MM.1S (cell line): ENCODE data around the gene GIT1.

ENCODE experiments used
- DNase-seq: peaks from one replicate; pipeline ENCODE4 v3.0.0-alpha.2; 2015
- H2AFZ ChIP-seq: fragments of 300-600 bp; sonication (generic); 2 replicates; pipeline ENCODE4 v1.6.0; 2016; ENCODE audit warnings: antibody characterized with exemption, low read length
- H3F3A ChIP-seq: fragments of 300-600 bp; sonication (generic); 2 replicates; pipeline ENCODE4 v1.6.1; 2016; ENCODE audit warnings: mild to moderate bottlenecking, antibody characterized with exemption, low read length, moderate library complexity, mixed read lengths; ENCODE audit not compliant: insufficient read depth
- H3K27ac ChIP-seq: fragments of 300-600 bp; sonication (generic); 2 replicates; pipeline ENCODE4 v1.5.1; 2016; ENCODE audit warnings: mild to moderate bottlenecking, low read length
- H3K27me3 ChIP-seq: fragments of 300-600 bp; sonication (generic); replicated peaks from 2 replicates; pipeline ENCODE4 v1.6.0; 2016; ENCODE audit warnings: low read length; ENCODE audit not compliant: insufficient read depth
- H3K36me3 ChIP-seq: fragments of 300-600 bp; sonication (generic); replicated peaks from 2 replicates; pipeline ENCODE4 v1.6.1; 2016; ENCODE audit warnings: mild to moderate bottlenecking, low read length, mixed read lengths; ENCODE audit not compliant: insufficient read depth
- H3K4me1 ChIP-seq: fragments of 300-600 bp; sonication (generic); 2 replicates; pipeline ENCODE4 v1.6.1; 2016; ENCODE audit warnings: low read length, mixed read lengths
- H3K4me2 ChIP-seq: fragments of 300-600 bp; sonication (generic); 2 replicates; pipeline ENCODE4 v1.6.0; 2016; ENCODE audit warnings: low read depth, low read length
- H3K4me3 ChIP-seq: fragments of 300-600 bp; sonication (generic); 2 replicates; pipeline ENCODE4 v1.5.1; 2016; ENCODE audit warnings: low read length, mixed read lengths
- H3K79me2 ChIP-seq: fragments of 300-600 bp; sonication (generic); 2 replicates; pipeline ENCODE4 v1.6.1; 2016; ENCODE audit warnings: mixed run types, low read length, mixed read lengths
- H3K9ac ChIP-seq: fragments of 300-600 bp; sonication (generic); 2 replicates; pipeline ENCODE4 v1.6.1; 2016; ENCODE audit warnings: low read length, mixed read lengths
- H3K9me2 ChIP-seq: fragments of 300-600 bp; sonication (generic); replicated peaks from 2 replicates; pipeline ENCODE4 v1.6.1; 2016; ENCODE audit warnings: mild to moderate bottlenecking, low read length, mixed read lengths; ENCODE audit not compliant: insufficient read depth
- H3K9me3 ChIP-seq: fragments of 300-600 bp; sonication (generic); replicated peaks from 2 replicates; pipeline ENCODE4 v1.6.1; 2016; ENCODE audit warnings: mild to moderate bottlenecking, low read length, mixed read lengths; ENCODE audit not compliant: insufficient read depth
- H4K20me1 ChIP-seq: fragments of 300-600 bp; sonication (generic); 2 replicates; pipeline ENCODE4 v1.6.1; 2016; ENCODE audit warnings: mild to moderate bottlenecking, low read length, moderate library complexity, mixed read lengths; ENCODE audit not compliant: insufficient read depth
- CTCF ChIP-seq: fragments of 300-600 bp; sonication (generic); IDR thresholded peaks from 2 replicates; pipeline ENCODE4 v1.5.1; 2016; ENCODE audit warnings: antibody characterized with exemption, low read length, mixed read lengths
- EZH2 ChIP-seq: fragments of 300-600 bp; sonication (generic); optimal IDR thresholded peaks from 2 replicates; pipeline ENCODE3; 2017; ENCODE audit warnings: low read depth, mild to moderate bottlenecking, antibody characterized with exemption, low read length, mixed read lengths
- EZH2phosphoT487 ChIP-seq: fragments of 300-600 bp; sonication (generic); IDR thresholded peaks from 2 replicates; pipeline ENCODE4 v1.6.1; 2018; ENCODE audit warnings: antibody characterized with exemption, low read length

Gene GIT1

GRCh38 chr17:29615492-29616299, 26.2 kb upstream of the GIT1 start:
- TF ChIP-seq CTCF (no peak), EZH2 (no peak)
- Histone ChIP-seq H3K4me1 (peaks cover 40% of the 10 kb centered on the region), H3K4me2 (peak overlapping the region; percentile 99), H3K9ac (no peak overlapping the region; the same call in 1 of the 2 replicates), H3K36me3 (no peaks in the 10 kb centered on the region), H3F3A (peaks cover 11% of the 10 kb centered on the region; the same call in 1 of the 2 replicates), H2AFZ (peak overlapping the region; percentile 57), H3K79me2 (no peaks in the 10 kb centered on the region), H4K20me1 (no peaks in the 10 kb centered on the region), H3K4me3 (peak overlapping the region; percentile 46), H3K9me2 (no peaks in the 10 kb centered on the region), H3K9me3 (no peaks in the 10 kb centered on the region), H3K27me3 (peaks cover 11% of the 10 kb centered on the region), H3K27ac (no peak overlapping the region)
- DNase-seq = peak; percentile 91

GRCh38 chr17:29615048-29615385, 25.6 kb upstream of the GIT1 start:
- Histone ChIP-seq H3F3A (peaks cover 11% of the 10 kb centered on the region; the same call in 1 of the 2 replicates), H3K27me3 (peaks cover 11% of the 10 kb centered on the region), H3K4me1 (peaks cover 40% of the 10 kb centered on the region), H3K27ac (no peak overlapping the region), H3K4me2 (peak overlapping the region; percentile 99), H3K4me3 (peak overlapping the region; percentile 46), H4K20me1 (no peaks in the 10 kb centered on the region), H3K9me3 (no peaks in the 10 kb centered on the region), H3K36me3 (no peaks in the 10 kb centered on the region), H3K79me2 (no peaks in the 10 kb centered on the region), H2AFZ (peak overlapping the region; percentile 57), H3K9me2 (no peaks in the 10 kb centered on the region), H3K9ac (no peak overlapping the region)
- TF ChIP-seq CTCF = no peak
- no peak for TF ChIP-seq EZH2
- no peak for TF ChIP-seq EZH2phosphoT487
- no peak for DNase-seq

- TF ChIP-seq CTCF (no peak), EZH2phosphoT487 (no peak), EZH2 (no peak)
- Histone ChIP-seq H3K4me1 (peaks cover 40% of the 10 kb centered on the region), H3K4me3 (no peak overlapping the region), H4K20me1 (no peaks in the 10 kb centered on the region), H3K4me2 (peak overlapping the region; percentile 99; the same call in 1 of the 2 replicates), H3K9ac (no peak overlapping the region), H3K36me3 (no peaks in the 10 kb centered on the region), H3K79me2 (no peaks in the 10 kb centered on the region), H3K27me3 (peaks cover 11% of the 10 kb centered on the region), H3K9me2 (no peaks in the 10 kb centered on the region), H2AFZ (no peak overlapping the region), H3F3A (peaks cover 11% of the 10 kb centered on the region; the same call in 1 of the 2 replicates), H3K27ac (no peak overlapping the region), H3K9me3 (no peaks in the 10 kb centered on the region)
- no peak for DNase-seq
Observed at GRCh38 chr17:29614349-29615047, 25.1 kb upstream of the GIT1 start.
